ENCODE measurements around the gene AMPD2.

AMPD2 gene

GRCh38 chr1:109619576-109620400 is at the start of gene AMPD2, which contains the start of gene GNAT2:
AMPD2 (plus strand) TSS chr1:109619837; CDS start chr1:109621176, 1,339 bp downstream.
GNAT2 (minus strand) TSS chr1:109619616; CDS start chr1:109612870, 6,746 bp downstream.
- H3K4me3 ChIP-seq (ENCODE audit: low read depth, low read length), result peak within 1 kb of the TSS; percentile 87
- TF ChIP-seq POLR2A (IDR thresholded peaks at IDR 0.05; ENCODE audit: extremely low read depth, insufficient read length) (peak; percentile 72), CTCF (IDR thresholded peaks at IDR 0.05; ENCODE audit: low read depth, low read length) (no peak), MAX (IDR thresholded peaks at IDR 0.05; ENCODE audit: low read depth, low read length) (peak; percentile 96), MYC (IDR thresholded peaks at IDR 0.05; ENCODE audit: low read depth, low read length) (peak; percentile 99)
- peak; percentile 91 for DNase-seq (ENCODE audit: low read depth)

- H3K4me3 ChIP-seq (ENCODE audit: low read depth, low read length), result no peak overlapping the region
- no peak for DNase-seq (ENCODE audit: low read depth)
- TF ChIP-seq MYC (IDR thresholded peaks at IDR 0.05; ENCODE audit: low read depth, low read length), result no peak
- no peak for TF ChIP-seq POLR2A (IDR thresholded peaks at IDR 0.05; ENCODE audit: extremely low read depth, insufficient read length)
- TF ChIP-seq MAX (IDR thresholded peaks at IDR 0.05; ENCODE audit: low read depth, low read length), result no peak
- no peak for TF ChIP-seq CTCF (IDR thresholded peaks at IDR 0.05; ENCODE audit: low read depth, low read length)
These were observed 49.2 kb upstream of the AMPD2 start for GRCh38 chr1:109570414-109570813.

GRCh38 chr1:109573785-109574184 is 45.9 kb upstream of the AMPD2 start:
- DNase-seq (ENCODE audit: low read depth), result peak; percentile 9
- TF ChIP-seq CTCF (IDR thresholded peaks at IDR 0.05; ENCODE audit: low read depth, low read length), result no peak
- TF ChIP-seq MYC (IDR thresholded peaks at IDR 0.05; ENCODE audit: low read depth, low read length), result no peak
- no peak overlapping the region for H3K4me3 ChIP-seq (ENCODE audit: low read depth, low read length)

GRCh38 chr1:109578947-109579443 is 40.6 kb upstream of the AMPD2 start:
- H3K4me3 ChIP-seq (ENCODE audit: low read depth, low read length), result no peak overlapping the region
- TF ChIP-seq CTCF (IDR thresholded peaks at IDR 0.05; ENCODE audit: low read depth, low read length) (no peak), MAX (IDR thresholded peaks at IDR 0.05; ENCODE audit: low read depth, low read length) (no peak), POLR2A (IDR thresholded peaks at IDR 0.05; ENCODE audit: extremely low read depth, insufficient read length) (no peak), MYC (IDR thresholded peaks at IDR 0.05; ENCODE audit: low read depth, low read length) (no peak)
- DNase-seq (ENCODE audit: low read depth), result no peak

- no peak for DNase-seq (ENCODE audit: low read depth)
- TF ChIP-seq POLR2A (IDR thresholded peaks at IDR 0.05; ENCODE audit: extremely low read depth, insufficient read length) (no peak), MAX (IDR thresholded peaks at IDR 0.05; ENCODE audit: low read depth, low read length) (no peak), CTCF (IDR thresholded peaks at IDR 0.05; ENCODE audit: low read depth, low read length) (no peak), MYC (IDR thresholded peaks at IDR 0.05; ENCODE audit: low read depth, low read length) (no peak)
These were observed 40.1 kb upstream of the AMPD2 start for GRCh38 chr1:109579491-109579890.

More at GRCh38 chr1:109579491-109579890, 40.1 kb upstream of the AMPD2 start:
- no peak overlapping the region for H3K4me3 ChIP-seq (ENCODE audit: low read depth, low read length)

All from NB4 (cell line).